Body of pancreas (tissue), 4 donors: Measurements from ENCODE around the gene BCAT1. TPM values are rescaled to one million over a fixed set of nuclear protein-coding genes. Genes with fewer than 3 reads are reported as not detected.

Experiments used
- ATAC-seq: fragments of 150-250 bp; one replicate; pipeline ENCODE4 v1.9.1; 2016
- DNase-seq, 4 donors: peaks; one replicate each; pipeline ENCODE4 v3.0.0-alpha.2; 2019
- H3K27ac ChIP-seq, 4 donors: fragments of 200-600 bp; sonication (generic); 1 replicate in 3 of 4; 2 replicates in 1 of 4; pipeline versions ENCODE4 v1.5.1 to v1.6.1; 2016 to 2019; ENCODE audit warnings: mild to moderate bottlenecking in 1 of 4, mixed read lengths in 1 of 4, moderate library complexity in 1 of 4
- H3K27me3 ChIP-seq, 2 donors: fragments of 200-600 bp; sonication (generic); one replicate each; pipeline ENCODE4 v1.6.0; 2016; ENCODE audit warnings: mild to moderate bottlenecking in 1 of 2
- H3K36me3 ChIP-seq, 2 donors: fragments of 200-600 bp; sonication (generic); replicated peaks in 1 of 2; 2 replicates each; pipeline ENCODE4 v1.5.1; 2016; ENCODE audit warnings: low read depth in 2 of 2; ENCODE audit not compliant: insufficient read depth in 1 of 2
- H3K4me1 ChIP-seq: fragments of 200-600 bp; sonication (generic); one replicate; pipeline ENCODE4 v1.6.0; 2016
- H3K4me3 ChIP-seq, 2 donors: fragments of 200-600 bp; sonication (generic); 1 replicate in 1 of 2; 2 replicates in 1 of 2; pipeline ENCODE4 v1.5.1; 2016 to 2019
- H3K9me3 ChIP-seq, 3 donors: fragments of 200-600 bp; sonication (generic); 1 replicate in 2 of 3; 2 replicates in 1 of 3; pipeline ENCODE4 v1.5.1; 2016
- POLR2A ChIP-seq, 3 donors: fragments of 450-650 bp; IDR thresholded peaks; one replicate each; pipeline ENCODE4 v1.6.1; 2016; ENCODE audit warnings: antibody characterized with exemption in 3 of 3, mild to moderate bottlenecking in 2 of 3
- WGBS, 2 donors: methylation state at CpG; one replicate each; pipeline ENCODE4 v1.1.5; 2017; 5-methylcytosine and 5-hydroxymethylcytosine counted together
- intact Hi-C: fragments of 100-400 bp; cut with DNase I; formaldehyde crosslinking; loops from one replicate; pipeline ENCODE4 v1.15.1; 2023
- total RNA-seq, 2 donors: library from RNA; depleted of rRNA; stranded (reverse); fragments of >200 nt; gene quantifications; one replicate each; pipeline ENCODE4 v1.1.0, GENCODE V29; 2016
- TF ChIP-seq, protein P1 (sequence below), 7 experiments: fragments of 450-650 bp in 4 of 7; fragments of 200-600 bp in 3 of 7; sonication (generic) in 3 of 7; IDR thresholded peaks; one replicate each; pipeline ENCODE4 v1.5.1; 2016 to 2019; ENCODE audit warnings: antibody characterized with exemption in 7 of 7

The BCAT1 gene
- total RNA-seq, 2 donors from 2014 or later, result 30.0 to 59.7 TPM

DNA sequence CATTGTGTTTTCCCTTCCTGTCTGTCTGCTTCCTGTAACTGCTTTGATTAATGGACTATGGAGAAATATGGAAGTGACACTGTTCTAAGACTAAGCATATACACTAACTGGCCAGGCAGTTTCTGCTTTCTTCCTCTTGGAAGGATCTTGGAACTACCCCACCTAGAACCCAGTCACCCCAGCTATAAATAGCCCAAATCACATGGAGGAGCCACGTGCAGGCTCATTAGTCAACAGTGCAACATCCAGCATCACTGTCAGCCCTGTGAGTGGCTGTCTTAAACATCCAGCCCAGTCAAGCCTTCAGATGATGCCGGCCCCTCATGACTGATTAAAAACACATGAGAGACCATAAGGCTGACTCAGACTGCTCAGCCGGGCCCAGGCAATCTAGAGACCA is 39.2 kb downstream of the BCAT1 start:
- DNase-seq, result peak; percentile 61 to 83 (median 78)
- ATAC-seq, result peak; percentile 81
- Histone ChIP-seq H3K9me3 (no peaks in the 10 kb centered on the region), H3K36me3 (no peaks in the 10 kb centered on the region), H3K27ac (peak overlapping the region; percentile 15 to 56 (median 44)), H3K27me3 (no peaks in the 10 kb centered on the region), H3K4me3 (no peak overlapping the region), H3K4me1 (peaks cover 40% of the 10 kb centered on the region)
- WGBS, 2 donors, result 37% methylated on average over 3 of the region's 3 CpGs
- intact Hi-C loops, result no loop called here
- TF ChIP-seq POLR2A (IDR thresholded peaks at IDR 0.05), result peak in 1 of 3 donors; percentile 14
- TF ChIP-seq, protein P1, sequence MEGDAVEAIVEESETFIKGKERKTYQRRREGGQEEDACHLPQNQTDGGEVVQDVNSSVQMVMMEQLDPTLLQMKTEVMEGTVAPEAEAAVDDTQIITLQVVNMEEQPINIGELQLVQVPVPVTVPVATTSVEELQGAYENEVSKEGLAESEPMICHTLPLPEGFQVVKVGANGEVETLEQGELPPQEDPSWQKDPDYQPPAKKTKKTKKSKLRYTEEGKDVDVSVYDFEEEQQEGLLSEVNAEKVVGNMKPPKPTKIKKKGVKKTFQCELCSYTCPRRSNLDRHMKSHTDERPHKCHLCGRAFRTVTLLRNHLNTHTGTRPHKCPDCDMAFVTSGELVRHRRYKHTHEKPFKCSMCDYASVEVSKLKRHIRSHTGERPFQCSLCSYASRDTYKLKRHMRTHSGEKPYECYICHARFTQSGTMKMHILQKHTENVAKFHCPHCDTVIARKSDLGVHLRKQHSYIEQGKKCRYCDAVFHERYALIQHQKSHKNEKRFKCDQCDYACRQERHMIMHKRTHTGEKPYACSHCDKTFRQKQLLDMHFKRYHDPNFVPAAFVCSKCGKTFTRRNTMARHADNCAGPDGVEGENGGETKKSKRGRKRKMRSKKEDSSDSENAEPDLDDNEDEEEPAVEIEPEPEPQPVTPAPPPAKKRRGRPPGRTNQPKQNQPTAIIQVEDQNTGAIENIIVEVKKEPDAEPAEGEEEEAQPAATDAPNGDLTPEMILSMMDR (IDR thresholded peaks at IDR 0.05), result no peak

- intact Hi-C loops, result no loop called here
- H3K9me3 ChIP-seq, result no peaks in the 10 kb centered on the region
- DNase-seq (no peak), ATAC-seq (no peak)
- no peaks in the 10 kb centered on the region for H3K36me3 ChIP-seq
- WGBS, 2 donors, result 91 to 93% methylated on average over 5 of the region's 5 CpGs
- no peak overlapping the region for H3K4me3 ChIP-seq
- H3K27ac ChIP-seq, result no peak overlapping the region
- H3K27me3 ChIP-seq, result no peaks in the 10 kb centered on the region
- H3K4me1 ChIP-seq, result peaks cover 24% of the 10 kb centered on the region
- no peak for TF ChIP-seq POLR2A (IDR thresholded peaks at IDR 0.05)
- TF ChIP-seq, protein P1 (IDR thresholded peaks at IDR 0.05), result no peak
Measured at GRCh38 chr12:24907464-24907863, 41.4 kb downstream of the BCAT1 start.

- WGBS, 2 donors, result 93 to 98% methylated on average over 2 of the region's 2 CpGs
- Histone ChIP-seq H3K9me3 (no peaks in the 10 kb centered on the region), H3K27me3 (no peaks in the 10 kb centered on the region), H3K4me1 (peaks cover 18% of the 10 kb centered on the region), H3K4me3 (no peak overlapping the region), H3K27ac (no peak overlapping the region), H3K36me3 (no peaks in the 10 kb centered on the region)
- intact Hi-C loops, result no loop called here
- no peak for ATAC-seq
- DNase-seq, result no peak
- TF ChIP-seq POLR2A (IDR thresholded peaks at IDR 0.05), result no peak
- TF ChIP-seq, protein P1 (IDR thresholded peaks at IDR 0.05), result no peak
Measured at GRCh38 chr12:24906141-24906540, 42.8 kb downstream of the BCAT1 start.

- Histone ChIP-seq H3K9me3 (no peaks in the 10 kb centered on the region), H3K36me3 (no peaks in the 10 kb centered on the region), H3K4me3 (no peak overlapping the region), H3K4me1 (peaks cover 11% of the 10 kb centered on the region), H3K27me3 (no peaks in the 10 kb centered on the region), H3K27ac (no peak overlapping the region)
- intact Hi-C loops, result no loop called here
- DNase-seq (no peak), ATAC-seq (no peak)
- no peak for TF ChIP-seq POLR2A (IDR thresholded peaks at IDR 0.05)
- TF ChIP-seq, protein P1 (IDR thresholded peaks at IDR 0.05), result no peak
- 60 to 71% methylated on average over 2 of the region's 2 CpGs for WGBS, 2 donors
Measured at GRCh38 chr12:24905431-24905830, 43.5 kb downstream of the BCAT1 start.

GRCh38 chr12:24904871-24905270 is 44.0 kb downstream of the BCAT1 start:
- intact Hi-C loops, result no loop called here
- H3K27me3 ChIP-seq, result no peaks in the 10 kb centered on the region
- DNase-seq (no peak), ATAC-seq (no peak)
- H3K9me3 ChIP-seq, result no peaks in the 10 kb centered on the region
- H3K27ac ChIP-seq, result no peak overlapping the region
- H3K4me3 ChIP-seq, result no peak overlapping the region
- TF ChIP-seq POLR2A (IDR thresholded peaks at IDR 0.05), result no peak
- TF ChIP-seq, protein P1 (IDR thresholded peaks at IDR 0.05), result no peak
- H3K4me1 ChIP-seq, result peaks cover 9% of the 10 kb centered on the region
- no peaks in the 10 kb centered on the region for H3K36me3 ChIP-seq
- 96 to 97% methylated on average over 1 of the region's 1 CpG for WGBS, 2 donors
